ENCODE data around the gene PIH1D1.

PIH1D1 gene

DNA sequence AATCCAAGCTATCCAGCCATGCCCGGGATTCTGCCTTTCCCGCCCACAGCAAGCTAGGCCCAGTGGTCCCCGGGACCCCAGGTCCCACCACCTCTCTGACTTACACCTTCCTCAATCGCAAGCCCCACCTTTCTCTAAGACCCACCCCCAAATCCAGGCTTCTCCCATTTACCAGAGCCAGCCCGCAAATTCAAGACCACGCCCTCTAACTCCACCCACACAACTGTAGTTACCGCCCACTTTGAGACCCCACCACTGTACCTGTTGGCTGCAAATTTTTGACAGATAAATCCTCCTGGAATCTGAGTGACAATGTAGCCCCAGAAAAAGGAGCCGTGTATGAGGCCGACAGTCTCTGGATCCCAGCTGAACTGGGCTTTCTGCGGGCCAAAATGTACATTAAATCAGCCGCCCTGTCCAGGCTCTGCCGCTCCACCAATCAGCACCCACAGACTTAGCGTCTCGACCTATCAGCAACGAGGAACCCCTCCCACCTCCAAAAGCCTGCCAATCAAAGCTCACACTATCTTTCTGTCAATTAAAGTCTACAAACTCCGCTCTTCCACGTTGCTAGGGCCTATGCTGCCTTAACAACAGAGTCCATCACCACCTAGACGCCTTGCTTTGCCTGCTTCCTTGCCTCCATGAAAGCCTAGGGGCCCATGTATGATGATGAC is 16.6 kb downstream of the PIH1D1 start:
- DNase-seq: no peak

DNA sequence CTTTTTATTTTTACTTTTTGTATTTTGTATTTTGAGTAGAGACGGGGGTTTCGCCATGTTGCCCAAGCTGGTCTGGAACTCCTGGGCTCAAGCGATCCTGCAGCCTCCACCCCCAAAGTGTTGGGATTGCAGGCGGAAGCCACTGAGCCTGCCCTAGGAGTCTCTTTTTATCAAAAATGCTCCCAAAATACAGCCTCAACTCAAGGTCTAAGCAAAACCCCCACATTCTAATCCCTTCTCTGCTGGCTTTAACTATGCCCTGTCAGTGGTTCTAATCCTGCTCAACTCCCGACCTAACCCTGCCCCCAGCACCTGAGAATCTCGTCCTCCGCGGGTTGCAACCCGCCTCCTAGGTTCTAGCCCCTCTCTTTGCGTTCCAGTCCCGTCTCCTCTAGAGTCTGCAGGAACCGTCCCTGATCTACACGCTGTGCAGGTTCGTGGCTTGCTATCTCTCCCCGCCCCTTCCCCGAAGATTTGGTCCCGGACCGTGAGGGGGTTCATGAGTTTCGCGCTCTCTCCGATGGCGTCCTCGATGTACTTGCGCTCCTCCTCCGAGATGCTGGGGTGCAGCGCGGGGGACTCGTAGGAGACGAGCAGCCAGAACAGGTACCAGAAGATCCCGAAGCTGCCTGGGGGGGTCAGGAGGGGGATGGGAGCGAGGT is 18.2 kb downstream of the PIH1D1 start:
- no peak for DNase-seq

DNA sequence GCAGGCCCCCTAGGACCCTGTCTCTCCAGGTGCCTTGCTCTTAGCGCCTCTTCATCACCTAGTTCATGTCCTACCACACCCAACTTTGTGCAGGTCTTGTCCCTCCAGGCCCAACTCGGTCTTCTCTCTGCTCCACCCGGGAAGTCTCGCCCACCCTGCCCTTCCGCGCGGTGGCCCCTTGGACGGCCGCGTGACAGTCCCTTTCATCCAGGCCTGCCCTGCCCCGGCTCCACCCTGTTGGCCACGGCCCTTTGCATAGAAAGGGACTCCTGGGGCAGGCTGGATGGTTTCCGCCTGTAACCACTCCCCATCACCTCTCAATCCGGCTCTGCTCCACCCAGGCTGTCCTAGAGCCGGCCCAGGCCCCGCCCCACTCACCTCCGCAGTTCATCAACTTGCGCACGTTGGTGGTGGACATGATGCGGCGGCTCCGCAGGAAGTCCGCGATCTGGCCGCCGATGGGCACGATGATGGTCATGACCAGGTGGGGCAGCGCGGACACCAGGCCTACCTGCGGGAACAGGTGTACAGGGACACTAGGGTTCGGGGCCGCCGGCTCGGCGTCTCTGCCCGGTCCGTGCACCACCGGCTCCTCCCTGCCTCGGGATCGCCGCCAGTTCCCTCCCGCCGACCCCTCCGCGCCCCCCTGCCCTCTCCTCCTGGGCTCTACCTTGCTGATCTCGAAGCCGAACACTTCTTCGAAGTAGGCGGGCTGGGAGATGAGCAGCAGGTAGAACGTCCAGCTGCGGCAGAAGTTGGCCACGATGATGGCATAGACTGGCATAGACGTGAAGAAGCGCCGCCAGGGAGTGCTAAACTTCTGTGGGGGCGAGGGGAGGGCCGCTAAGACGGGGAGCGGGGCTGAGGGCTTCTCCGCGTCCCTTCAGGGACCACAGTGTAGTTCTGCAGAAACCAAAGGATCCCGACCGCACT is 19.2 kb downstream of the PIH1D1 start:
- no peak for DNase-seq

DNA sequence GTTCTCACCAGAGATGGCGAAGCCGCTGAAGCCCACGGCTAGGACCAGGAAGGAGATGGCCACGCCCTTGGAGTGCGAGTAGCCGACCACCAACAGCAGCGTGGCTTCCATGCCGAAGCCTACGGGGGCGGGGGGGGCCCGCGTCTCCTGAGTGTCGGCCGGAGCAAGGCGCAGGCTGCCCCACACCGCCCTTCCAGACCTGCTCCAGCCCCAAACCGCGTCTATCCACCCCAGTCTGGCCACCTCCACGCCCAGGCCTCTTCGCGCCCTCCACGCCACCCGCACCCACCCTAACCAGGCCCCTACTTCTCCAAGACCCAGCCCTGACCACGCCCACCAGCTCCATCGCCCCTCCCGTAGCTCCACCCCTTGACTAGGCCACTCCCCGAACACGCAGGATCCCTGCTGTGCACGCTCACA is 20.3 kb downstream of the PIH1D1 start:
- DNase-seq: no peak

DNA sequence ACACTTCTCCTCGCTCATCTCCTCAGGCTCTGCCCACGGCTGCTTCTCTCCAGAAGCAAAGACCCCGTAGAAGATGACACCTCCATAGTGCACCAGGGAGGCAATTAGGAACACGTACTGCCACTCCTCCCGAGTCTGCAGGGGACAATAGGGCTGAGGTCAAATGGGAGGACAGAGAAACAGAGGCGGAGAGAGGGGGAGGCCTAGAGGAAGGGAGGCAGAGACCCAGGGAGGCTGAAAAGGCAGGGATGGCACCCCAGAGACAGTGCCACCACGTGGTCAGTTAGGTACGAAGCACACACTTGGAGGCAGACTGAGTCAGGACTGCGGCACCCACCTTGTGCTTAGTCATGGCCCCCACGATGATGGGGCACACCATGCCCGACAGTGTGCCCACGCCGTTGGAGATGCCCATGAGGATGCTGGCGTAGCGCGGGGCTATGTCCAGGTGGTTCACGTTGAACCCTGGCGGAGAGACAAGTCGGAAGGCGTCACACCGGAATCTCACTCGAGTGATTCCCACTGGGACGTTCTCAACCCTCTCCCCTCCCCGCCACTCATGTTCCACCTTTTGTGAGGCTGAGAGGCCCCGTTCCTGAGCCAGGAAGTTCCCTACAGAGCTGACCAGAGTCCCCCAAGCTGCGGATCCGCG is 20.8 kb downstream of the PIH1D1 start:
- DNase-seq: no peak

DNA sequence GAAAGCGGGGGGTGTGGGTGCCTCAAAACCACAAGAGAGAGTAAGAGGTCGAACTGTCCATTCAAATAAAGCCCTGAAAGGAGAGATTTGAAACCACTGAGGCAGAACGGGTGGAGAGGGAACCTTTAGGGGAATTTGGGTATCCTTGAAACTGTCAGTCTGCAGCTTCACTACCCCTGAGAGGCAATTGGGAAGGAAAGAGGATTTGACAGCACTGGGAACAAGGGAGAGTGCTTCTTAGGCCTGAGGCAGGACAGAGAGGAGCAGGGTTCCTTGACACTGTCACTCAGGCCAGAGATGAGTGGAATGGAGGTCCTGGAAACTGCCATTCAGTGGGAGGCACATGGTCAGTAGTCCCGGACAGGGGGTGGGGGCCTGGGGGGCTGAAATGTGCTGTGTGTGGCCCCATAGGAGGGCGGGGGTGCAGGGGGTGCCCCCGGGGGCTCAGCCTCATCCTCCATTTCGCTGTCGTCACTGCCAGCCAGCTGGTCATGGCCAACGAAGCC is 21.4 kb downstream of the PIH1D1 start:
- no peak for DNase-seq

DNA sequence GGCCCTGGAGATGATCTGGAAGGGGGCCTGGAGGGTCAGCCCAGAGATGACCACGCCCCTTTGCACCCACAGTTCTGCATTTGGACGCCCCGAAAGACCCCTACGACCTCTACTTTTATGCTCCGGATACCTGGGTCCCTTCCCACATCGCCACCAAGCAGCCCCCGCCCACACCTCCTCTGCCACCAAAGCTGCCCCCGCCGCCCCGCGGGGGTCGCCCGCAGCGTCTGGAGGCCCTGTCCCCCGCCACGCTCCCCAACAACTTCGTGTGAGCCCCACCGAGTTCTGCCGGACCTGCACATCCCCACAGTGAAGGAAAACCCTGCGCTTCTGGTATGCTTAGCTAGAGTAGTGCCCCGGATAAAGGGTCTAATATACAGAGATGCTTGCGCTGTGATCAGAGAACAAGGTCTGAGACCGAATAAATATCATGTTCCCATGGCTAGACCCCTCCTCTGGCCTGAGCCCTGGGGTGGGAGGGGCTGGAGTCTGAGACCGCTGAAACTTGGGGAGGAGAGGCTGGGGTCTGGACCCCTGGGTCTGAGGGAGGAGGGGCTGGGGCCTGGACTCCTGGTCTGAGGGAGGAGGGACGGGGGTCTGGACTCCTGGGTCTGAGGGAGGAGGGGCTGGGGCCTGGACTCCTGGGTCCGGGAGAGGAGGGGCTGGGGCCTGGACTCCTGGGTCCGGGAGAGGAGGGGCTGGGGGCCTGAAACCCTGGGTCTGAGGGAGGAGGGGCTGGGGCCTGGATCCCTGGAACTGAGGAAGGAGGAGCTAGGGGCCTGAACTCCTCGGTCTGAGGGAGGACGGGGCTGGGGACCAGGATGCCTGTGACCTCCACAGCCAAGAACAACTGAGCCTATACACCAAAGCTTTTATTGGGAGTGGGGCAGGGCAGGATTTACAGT is 22.8 kb downstream of the PIH1D1 start:
- DNase-seq: no peak

DNA sequence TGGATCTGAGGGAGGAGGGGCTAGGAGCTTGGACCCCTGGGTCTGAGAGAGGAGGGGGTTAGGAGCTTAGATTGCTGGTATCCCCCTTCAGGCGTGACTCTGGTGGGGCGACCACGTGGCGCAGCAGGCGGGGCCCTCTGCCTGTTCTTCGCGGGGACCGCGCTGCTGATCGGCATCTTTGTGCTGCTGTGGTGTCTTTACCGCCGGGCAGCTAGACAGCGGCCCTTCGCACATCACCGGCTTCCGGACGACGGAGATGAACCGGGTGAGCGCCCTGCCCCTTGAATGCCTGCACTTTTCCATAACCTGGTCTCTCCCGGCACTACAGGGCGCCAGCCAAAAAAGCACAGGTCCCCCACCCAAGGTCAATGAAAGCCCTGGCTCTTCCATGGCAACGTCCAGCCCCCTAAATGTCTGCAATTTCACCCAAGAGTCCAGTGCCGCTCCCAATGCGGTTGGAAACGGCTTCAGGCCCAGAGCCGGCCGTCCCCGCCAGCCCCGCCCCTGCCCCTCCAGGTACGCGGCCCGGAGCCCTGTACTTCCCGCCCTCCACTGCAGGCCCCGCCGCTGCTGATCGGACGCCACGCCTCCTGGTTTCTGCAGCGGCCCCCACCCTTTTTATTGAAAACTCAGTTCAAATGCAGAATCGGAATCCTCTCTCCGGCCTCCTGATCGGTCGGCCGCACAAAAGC is 23.6 kb downstream of the PIH1D1 start:
- DNase-seq: no peak

DNA sequence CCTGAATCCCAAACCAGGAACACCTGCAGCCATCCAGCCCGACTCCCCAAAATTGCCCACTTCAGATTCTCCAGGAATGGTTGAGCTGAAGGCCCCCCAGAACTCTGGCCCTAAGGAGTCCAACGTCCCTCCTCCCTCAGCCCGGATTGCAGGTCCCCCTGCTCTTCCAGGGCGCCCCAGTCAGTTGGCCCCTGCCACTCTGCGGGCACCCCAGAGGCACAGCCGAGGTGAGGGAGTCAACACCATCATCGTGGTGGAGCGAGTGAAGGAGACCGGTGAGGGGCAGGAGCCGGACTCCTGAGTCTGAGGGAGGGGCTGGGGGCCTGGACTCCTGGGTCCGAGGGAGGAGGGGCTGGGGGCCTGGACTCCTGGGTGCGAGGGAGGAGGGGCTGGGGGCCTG is 24.3 kb downstream of the PIH1D1 start:
- no peak for DNase-seq

DNA sequence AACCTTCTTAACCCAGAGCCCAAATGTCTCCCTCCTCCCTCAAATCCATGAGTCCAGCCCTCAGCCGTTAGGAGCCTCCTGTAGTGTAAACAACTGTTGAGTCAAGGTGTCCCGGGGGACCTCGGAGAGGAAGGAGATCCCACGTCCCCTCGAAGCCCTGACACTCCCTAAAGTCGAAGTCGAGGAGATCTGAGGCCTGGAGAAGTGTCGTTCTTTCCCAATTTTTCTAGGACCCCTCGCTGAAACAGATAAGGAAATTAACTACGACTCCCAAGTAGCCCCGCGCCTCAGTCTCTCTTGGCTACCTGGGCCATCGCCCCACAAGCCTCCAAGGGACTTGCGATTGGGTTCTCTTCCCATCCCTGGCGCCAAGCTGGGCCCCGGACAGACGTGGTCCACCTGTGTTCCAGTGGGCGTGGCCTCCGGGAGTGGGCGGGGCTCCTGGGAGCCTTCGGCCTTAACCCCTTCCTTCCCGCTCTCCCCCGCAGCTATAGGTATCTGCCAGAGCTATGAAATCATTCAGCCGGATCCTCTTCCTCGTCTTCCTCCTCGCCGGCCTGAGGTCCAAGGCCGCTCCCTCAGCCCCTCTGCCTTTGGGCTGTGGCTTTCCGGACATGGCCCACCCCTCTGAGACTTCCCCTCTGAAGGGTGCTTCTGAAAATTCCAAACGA is 25.6 kb downstream of the PIH1D1 start:
- peak; percentile 40 for DNase-seq

DNA sequence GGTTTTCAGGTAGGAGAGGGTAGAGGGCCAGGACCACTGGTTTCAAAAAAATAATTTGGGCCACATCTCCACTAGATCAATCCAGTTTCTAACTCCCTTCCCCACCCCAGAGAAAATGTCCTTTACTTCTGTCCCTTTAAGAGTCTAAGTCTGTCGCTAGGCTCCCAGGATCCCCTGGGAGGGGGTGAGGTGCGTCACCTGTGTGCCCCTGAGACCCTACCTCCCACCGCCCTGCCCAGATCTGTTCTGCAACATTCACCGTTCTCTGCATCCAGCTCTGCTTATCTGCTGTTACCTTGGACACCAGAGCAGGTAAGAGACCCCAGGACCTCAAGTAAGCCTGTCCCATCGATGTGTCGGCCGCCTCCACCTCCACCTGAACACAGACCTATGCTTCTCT is 26.4 kb downstream of the PIH1D1 start, which contains the start of gene GFY:
Gene GFY (plus strand): TSS at position 211 of the 400 bp plus-strand sequence. CDS start 1,043 bp downstream, outside the sequence.
- no peak for DNase-seq

DNA sequence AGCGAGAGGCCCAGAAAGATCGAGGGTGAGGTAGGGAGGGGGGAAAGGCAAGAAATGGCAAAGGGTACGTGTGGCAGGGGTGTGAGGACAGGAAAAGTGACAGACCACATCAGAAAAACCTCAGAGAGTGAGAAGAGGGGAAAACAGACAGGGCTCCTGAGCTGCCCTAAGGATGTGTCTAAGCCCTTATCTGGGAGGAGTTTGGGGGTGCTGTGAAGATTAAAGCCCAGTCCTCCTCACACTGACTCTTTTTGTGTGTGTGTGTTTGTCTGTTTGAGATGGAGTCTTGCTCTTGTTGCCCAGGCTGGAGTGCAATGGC is 27.7 kb downstream of the PIH1D1 start:
- no peak for DNase-seq

DNA sequence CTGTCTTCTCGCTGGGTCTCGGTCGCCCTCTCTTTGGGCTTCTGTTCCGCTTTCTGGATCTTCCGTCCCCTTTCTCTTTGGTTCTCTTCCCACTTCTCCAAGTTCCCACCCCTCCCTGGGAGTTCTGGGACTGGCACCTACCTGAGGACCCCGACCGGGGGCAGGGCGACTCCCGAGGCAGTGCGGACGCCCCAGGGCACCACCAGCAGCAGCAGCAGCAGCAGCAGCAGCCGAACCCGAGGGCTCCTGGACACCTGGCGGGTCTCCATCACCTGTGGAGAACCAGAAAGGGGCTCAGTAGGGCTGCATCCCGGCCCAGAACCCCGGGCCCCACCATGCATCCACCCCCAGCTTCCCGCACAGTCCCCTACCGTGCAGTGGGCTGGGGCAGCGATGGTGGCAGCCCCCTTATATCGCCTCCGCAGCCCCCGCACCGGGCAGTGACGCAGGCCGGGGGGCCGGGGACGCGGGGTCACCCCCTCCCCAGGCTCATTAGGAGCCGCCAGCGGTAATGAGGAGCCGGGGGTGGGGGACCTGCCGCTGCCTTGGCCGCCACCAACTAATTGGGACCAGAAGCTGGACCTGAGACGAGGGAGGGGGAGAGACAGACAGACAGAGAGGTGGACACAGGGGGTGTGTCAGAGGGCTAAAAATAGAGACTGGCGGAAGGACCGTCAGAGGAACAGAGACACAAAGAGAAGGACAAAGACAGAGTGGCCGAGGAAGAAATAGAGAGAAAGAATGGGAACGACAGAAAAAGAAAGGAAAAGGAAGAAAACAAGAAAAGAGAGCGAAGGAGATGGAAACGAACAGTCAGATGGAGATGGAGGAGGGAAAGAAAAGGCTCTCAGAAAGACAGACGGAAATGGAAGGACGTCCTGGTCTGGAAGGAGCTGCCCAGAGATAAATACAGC is 28.3 kb downstream of the PIH1D1 start, which contains the start of gene PTH2:
Gene PTH2 (minus strand): TSS at position 371 of the 914 bp plus-strand sequence. CDS start 102 bp downstream, at position 269.
- no peak for DNase-seq

DNA sequence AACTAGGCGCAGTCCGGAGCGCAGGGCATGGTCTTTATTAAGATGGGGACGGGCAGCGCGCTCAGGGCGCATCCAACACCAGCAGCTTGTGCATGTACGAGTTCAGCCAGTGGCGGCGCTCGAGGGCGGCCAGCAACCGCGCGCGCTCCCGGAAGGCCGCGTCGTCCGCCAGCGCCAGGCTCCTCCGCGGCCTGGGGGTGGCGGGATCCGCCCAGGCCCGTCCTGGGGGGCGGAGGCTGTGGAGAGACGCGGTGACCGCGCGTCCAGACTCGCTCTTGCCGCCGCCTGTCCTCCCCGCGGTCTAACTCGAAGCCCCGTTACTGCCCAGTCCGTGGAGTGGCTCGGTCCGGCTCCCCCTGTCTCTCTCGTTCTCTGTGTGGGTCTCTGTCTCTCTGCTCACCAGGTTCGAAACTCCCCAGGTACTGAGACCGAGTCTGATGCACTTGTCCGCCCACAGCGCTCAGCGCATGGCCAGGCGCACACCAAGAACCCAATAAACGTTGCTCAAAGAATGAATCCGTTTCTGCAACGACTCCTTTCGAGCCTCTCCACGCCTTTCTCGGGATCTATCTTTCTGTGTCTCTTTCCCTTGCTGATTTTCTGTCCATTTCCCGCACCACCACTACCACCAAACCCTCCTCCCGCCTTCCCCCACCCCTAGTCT is 29.1 kb downstream of the PIH1D1 start:
- peak; percentile 40 for DNase-seq

DNA sequence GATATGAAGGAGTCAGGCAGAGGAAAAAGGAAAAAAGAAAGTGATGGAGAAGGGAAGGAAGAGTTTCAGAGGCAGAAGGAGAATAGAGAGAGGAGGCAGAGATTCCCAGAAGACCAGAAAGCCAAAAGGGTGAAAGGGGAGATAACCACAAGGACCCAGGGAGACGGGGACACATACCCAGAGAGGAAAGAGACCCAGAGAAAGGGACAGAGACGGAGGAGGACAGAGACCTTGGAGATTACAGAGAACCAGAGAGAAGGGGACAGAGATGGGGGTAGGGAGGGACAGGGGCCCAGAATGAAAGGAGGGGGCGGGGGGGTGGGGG is 29.8 kb downstream of the PIH1D1 start:
- no peak for DNase-seq

DNA sequence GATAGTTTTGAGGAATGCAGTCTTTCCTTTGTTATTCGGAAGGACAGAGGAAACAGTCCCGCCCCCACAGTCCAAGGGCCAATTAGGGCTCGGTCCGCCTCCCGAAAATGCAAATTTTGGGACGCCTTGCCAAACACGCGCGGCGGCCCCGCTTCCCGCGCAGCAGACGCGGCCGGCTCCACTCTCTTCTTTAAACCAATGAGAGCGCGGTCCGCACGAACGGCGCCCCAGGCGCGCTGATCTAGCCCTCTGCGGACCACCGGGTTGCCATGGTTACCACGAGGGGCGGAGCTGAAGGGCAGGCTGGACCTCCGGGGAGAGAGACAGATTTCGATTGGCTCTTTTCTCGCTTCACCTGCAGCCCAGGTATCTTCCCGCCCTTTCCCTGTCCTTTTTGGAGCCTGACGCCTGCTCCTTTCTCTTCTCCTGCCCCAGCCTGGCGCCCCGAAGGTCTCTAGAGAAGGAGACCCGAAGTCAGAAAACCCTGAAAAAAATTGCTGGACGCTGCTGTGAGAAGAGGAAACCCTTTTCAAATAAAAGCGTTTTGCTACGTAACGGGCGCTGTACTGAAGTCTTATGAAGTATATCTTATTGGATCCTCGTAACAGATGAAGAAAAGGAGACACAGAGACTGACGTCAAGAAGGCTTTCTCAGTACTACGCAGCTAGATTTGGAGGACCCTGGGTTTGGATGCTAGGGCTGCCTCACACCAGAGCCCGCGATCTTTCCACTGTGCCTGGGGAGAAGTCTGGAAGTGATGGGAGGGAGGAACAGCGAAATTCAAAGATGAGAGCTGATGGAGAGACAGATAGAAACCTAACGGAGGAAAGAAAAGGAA is 30.4 kb downstream of the PIH1D1 start:
- peak; percentile 62 for DNase-seq

DNA sequence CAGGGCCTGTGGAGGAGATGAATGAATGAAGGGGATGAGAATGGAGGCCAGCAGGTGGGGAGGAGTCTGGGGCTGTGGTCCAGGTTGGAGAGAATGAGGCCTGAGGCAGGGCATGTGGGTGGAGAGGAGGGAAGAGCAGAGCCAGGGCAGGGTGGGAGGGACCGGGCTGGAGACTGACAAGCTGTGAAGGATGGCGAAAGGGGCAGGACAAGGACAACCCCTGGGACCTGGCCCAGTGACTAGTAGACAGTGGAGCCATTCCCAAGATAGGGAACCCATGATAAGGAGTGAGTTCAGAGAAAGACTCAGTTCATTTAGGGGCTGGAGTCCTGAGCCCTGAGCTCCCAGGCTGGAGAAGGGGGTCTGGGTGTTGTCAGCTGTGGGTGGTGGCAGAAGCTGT is 31.4 kb downstream of the PIH1D1 start:
- no peak for DNase-seq

DNA sequence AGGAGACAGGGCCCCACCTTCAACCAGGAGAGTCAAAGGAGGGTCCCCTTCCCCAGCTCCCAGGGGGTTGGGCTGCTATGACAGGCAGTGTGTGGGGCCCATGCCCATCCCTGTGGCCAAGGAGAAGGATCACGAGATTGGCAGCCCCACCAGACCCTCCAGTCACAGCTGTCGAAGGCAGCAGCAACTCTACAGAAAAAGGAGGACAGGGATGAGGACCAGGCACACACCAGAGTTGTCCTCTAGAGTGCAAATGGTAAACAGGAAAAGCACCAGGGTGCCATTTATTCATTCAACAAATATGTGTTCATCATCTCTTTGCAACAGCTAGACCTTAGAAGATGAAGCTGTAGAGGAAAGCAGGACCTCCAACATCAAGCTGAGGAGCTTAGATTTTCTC is 32.4 kb downstream of the PIH1D1 start:
- DNase-seq: peak; percentile 19
